H1 (cell line): Measurements from ENCODE around the gene VAT1. TPM values are rescaled to one million over a fixed set of nuclear protein-coding genes. Genes with fewer than 3 reads are reported as not detected.

Source experiments
- BRCA1 ChIP-seq: IDR thresholded peaks from 2 replicates; pipeline ENCODE4 v1.6.1; 2012; ENCODE audit warnings: low read depth, low read length, improper control_type of control experiment
- CBX5 ChIP-seq: fragments of 300-800, 300-1000 bp; sonication (generic); IDR thresholded peaks from 2 replicates; pipeline ENCODE4 v1.7.1; 2016; ENCODE audit warnings: antibody characterized with exemption, low read length, low read depth
- CEBPB ChIP-seq: IDR thresholded peaks from 2 replicates; pipeline ENCODE4 v1.6.1; 2012; ENCODE audit warnings: low read depth, low read length
- CHD2 ChIP-seq: IDR thresholded peaks from 2 replicates; pipeline ENCODE4 v1.6.1; 2012; ENCODE audit warnings: low read length, improper control_type of control experiment
- CTBP2 ChIP-seq: IDR thresholded peaks from 2 replicates; pipeline ENCODE4 v1.7.0; 2011; ENCODE audit warnings: borderline replicate concordance, mild to moderate bottlenecking, moderate library complexity, mixed read lengths, low read length; ENCODE audit not compliant: insufficient read depth, insufficient read length
- FOSL1 ChIP-seq: IDR thresholded peaks from 2 replicates; pipeline ENCODE4 v1.6.1; 2011; ENCODE audit warnings: mild to moderate bottlenecking, low read depth, low read length, moderate library complexity; ENCODE audit not compliant: insufficient read depth
- RAD21 ChIP-seq, 2 experiments: IDR thresholded peaks in 1 of 2; conservative IDR thresholded peaks in 1 of 2; 2 replicates each; pipeline ENCODE4 v1.6.1; 2011; ENCODE audit warnings: low read depth in 2 of 2, low read length in 2 of 2, improper control_type of control experiment in 1 of 2, inconsistent platforms in 1 of 2, mild to moderate bottlenecking in 1 of 2, moderate library complexity in 1 of 2
- SRF ChIP-seq: IDR thresholded peaks from 2 replicates; pipeline ENCODE4 v1.6.1; 2011; ENCODE audit warnings: mild to moderate bottlenecking, low read depth, low read length, moderate library complexity
- TCF12 ChIP-seq: IDR thresholded peaks from 2 replicates; pipeline ENCODE4 v1.6.1; 2011; ENCODE audit warnings: low read depth, mild to moderate bottlenecking, low read length
- polyA plus RNA-seq, 7 experiments: library from polyadenylated mRNA; depleted of rRNA in 3 of 7; stranded (reverse) in 5 of 7; unstranded in 2 of 7; fragments of >200 nt in 5 of 7; fragments of 200-250 nt in 2 of 7; gene quantifications; 1 replicate in 5 of 7; 2 replicates in 1 of 7; 4 replicates in 1 of 7; pipeline versions ENCODE4 v1.2.1 to v1.2.3, GENCODE V29; 2011 to 2013; ENCODE audit warnings: missing spikeins in 2 of 7, mixed read lengths in 2 of 7
- total RNA-seq: library from RNA; stranded (reverse); fragmentation: NEBNext Ultra II Directional; extraction: Animal tissue kit (Norgen Biotek cat#: 25700); gene quantifications from 2 replicates; pipeline ENCODE4 v1.2.1, GENCODE V29; 2021
- TF ChIP-seq, protein P1 (sequence below): fragments of 300-600 bp; sonication (generic); IDR thresholded peaks from 2 replicates; pipeline ENCODE4 v1.7.1; 2012; ENCODE audit warnings: low read length, moderate library complexity, mild to moderate bottlenecking, inconsistent platforms; ENCODE audit not compliant: insufficient replicate concordance

Gene VAT1
- total and polyA plus RNA-seq, 2 of the 8 experiments (the other 6 are each of a cell fraction or from before 2014, with no cell fraction given): 200 to 295 TPM

DNA sequence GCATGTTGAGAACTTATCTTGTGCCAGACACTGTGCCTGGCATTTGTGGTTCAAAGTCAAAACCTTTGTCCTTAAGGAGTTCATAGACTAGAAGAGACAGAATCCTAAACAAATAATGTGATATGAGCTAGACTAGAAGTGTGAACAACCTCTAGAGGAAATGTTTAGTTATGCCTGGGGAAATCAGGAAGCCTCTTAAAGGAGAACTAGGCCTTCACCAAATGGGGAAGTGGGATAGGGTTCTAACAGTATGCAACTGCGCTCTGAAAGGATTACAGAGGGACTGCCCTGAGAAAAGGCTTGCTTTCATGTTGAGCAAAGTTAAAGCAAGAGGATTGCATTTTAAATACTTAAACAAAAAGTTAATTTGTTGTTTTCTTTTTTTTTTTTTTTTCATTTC is 37.0 kb downstream of the VAT1 start (continued):
- TF ChIP-seq, protein P1, sequence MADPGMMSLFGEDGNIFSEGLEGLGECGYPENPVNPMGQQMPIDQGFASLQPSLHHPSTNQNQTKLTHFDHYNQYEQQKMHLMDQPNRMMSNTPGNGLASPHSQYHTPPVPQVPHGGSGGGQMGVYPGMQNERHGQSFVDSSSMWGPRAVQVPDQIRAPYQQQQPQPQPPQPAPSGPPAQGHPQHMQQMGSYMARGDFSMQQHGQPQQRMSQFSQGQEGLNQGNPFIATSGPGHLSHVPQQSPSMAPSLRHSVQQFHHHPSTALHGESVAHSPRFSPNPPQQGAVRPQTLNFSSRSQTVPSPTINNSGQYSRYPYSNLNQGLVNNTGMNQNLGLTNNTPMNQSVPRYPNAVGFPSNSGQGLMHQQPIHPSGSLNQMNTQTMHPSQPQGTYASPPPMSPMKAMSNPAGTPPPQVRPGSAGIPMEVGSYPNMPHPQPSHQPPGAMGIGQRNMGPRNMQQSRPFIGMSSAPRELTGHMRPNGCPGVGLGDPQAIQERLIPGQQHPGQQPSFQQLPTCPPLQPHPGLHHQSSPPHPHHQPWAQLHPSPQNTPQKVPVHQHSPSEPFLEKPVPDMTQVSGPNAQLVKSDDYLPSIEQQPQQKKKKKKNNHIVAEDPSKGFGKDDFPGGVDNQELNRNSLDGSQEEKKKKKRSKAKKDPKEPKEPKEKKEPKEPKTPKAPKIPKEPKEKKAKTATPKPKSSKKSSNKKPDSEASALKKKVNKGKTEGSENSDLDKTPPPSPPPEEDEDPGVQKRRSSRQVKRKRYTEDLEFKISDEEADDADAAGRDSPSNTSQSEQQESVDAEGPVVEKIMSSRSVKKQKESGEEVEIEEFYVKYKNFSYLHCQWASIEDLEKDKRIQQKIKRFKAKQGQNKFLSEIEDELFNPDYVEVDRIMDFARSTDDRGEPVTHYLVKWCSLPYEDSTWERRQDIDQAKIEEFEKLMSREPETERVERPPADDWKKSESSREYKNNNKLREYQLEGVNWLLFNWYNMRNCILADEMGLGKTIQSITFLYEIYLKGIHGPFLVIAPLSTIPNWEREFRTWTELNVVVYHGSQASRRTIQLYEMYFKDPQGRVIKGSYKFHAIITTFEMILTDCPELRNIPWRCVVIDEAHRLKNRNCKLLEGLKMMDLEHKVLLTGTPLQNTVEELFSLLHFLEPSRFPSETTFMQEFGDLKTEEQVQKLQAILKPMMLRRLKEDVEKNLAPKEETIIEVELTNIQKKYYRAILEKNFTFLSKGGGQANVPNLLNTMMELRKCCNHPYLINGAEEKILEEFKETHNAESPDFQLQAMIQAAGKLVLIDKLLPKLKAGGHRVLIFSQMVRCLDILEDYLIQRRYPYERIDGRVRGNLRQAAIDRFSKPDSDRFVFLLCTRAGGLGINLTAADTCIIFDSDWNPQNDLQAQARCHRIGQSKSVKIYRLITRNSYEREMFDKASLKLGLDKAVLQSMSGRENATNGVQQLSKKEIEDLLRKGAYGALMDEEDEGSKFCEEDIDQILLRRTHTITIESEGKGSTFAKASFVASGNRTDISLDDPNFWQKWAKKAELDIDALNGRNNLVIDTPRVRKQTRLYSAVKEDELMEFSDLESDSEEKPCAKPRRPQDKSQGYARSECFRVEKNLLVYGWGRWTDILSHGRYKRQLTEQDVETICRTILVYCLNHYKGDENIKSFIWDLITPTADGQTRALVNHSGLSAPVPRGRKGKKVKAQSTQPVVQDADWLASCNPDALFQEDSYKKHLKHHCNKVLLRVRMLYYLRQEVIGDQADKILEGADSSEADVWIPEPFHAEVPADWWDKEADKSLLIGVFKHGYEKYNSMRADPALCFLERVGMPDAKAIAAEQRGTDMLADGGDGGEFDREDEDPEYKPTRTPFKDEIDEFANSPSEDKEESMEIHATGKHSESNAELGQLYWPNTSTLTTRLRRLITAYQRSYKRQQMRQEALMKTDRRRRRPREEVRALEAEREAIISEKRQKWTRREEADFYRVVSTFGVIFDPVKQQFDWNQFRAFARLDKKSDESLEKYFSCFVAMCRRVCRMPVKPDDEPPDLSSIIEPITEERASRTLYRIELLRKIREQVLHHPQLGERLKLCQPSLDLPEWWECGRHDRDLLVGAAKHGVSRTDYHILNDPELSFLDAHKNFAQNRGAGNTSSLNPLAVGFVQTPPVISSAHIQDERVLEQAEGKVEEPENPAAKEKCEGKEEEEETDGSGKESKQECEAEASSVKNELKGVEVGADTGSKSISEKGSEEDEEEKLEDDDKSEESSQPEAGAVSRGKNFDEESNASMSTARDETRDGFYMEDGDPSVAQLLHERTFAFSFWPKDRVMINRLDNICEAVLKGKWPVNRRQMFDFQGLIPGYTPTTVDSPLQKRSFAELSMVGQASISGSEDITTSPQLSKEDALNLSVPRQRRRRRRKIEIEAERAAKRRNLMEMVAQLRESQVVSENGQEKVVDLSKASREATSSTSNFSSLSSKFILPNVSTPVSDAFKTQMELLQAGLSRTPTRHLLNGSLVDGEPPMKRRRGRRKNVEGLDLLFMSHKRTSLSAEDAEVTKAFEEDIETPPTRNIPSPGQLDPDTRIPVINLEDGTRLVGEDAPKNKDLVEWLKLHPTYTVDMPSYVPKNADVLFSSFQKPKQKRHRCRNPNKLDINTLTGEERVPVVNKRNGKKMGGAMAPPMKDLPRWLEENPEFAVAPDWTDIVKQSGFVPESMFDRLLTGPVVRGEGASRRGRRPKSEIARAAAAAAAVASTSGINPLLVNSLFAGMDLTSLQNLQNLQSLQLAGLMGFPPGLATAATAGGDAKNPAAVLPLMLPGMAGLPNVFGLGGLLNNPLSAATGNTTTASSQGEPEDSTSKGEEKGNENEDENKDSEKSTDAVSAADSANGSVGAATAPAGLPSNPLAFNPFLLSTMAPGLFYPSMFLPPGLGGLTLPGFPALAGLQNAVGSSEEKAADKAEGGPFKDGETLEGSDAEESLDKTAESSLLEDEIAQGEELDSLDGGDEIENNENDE: no peak
- TF ChIP-seq BRCA1 (no peak), CEBPB (no peak), CBX5 (no peak), RAD21 (IDR thresholded peaks at IDR 0.05 in 1 of 2, conservative IDR thresholded peaks at IDR 0.05 in 1 of 2; ENCODE audit: low read depth in 2 of 2, low read length in 2 of 2) (no peak), CTBP2 (no peak), FOSL1 (no peak), CHD2 (no peak), SRF (no peak), TCF12 (no peak)
